ENCODE measurements around the gene ARMH4. TPM values are rescaled to one million over a fixed set of nuclear protein-coding genes. Genes with fewer than 3 reads are reported as not detected.

Gene ARMH4
- total RNA-seq, 4 donors from 2014 or later, result 2.3 to 4.6 (median 4.0) TPM

- ATAC-seq (ENCODE audit: low FRiP score) (no peak), DNase-seq (ENCODE audit: low spot score) (no peak)
- TF ChIP-seq, protein P1, sequence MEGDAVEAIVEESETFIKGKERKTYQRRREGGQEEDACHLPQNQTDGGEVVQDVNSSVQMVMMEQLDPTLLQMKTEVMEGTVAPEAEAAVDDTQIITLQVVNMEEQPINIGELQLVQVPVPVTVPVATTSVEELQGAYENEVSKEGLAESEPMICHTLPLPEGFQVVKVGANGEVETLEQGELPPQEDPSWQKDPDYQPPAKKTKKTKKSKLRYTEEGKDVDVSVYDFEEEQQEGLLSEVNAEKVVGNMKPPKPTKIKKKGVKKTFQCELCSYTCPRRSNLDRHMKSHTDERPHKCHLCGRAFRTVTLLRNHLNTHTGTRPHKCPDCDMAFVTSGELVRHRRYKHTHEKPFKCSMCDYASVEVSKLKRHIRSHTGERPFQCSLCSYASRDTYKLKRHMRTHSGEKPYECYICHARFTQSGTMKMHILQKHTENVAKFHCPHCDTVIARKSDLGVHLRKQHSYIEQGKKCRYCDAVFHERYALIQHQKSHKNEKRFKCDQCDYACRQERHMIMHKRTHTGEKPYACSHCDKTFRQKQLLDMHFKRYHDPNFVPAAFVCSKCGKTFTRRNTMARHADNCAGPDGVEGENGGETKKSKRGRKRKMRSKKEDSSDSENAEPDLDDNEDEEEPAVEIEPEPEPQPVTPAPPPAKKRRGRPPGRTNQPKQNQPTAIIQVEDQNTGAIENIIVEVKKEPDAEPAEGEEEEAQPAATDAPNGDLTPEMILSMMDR (IDR thresholded peaks at IDR 0.05), result no peak
These were observed 165.0 kb downstream of the ARMH4 start for GRCh38 chr14:57987051-57987450.

GRCh38 chr14:57982804-57983634, 169.0 kb downstream of the ARMH4 start:
- ATAC-seq (ENCODE audit: low FRiP score) (no peak), DNase-seq (ENCODE audit: low spot score) (no peak)
- TF ChIP-seq, protein P1 (IDR thresholded peaks at IDR 0.05), result no peak

- DNase-seq (ENCODE audit: low spot score) (no peak), ATAC-seq (ENCODE audit: low FRiP score) (no peak)
- TF ChIP-seq, protein P1 (IDR thresholded peaks at IDR 0.05), result no peak
These were observed 170.0 kb downstream of the ARMH4 start for GRCh38 chr14:57981817-57982560.

GRCh38 chr14:57979376-57980048, 172.5 kb downstream of the ARMH4 start:
- DNase-seq (ENCODE audit: low spot score) (no peak), ATAC-seq (ENCODE audit: low FRiP score) (no peak)
- TF ChIP-seq, protein P1 (IDR thresholded peaks at IDR 0.05), result no peak

DNA sequence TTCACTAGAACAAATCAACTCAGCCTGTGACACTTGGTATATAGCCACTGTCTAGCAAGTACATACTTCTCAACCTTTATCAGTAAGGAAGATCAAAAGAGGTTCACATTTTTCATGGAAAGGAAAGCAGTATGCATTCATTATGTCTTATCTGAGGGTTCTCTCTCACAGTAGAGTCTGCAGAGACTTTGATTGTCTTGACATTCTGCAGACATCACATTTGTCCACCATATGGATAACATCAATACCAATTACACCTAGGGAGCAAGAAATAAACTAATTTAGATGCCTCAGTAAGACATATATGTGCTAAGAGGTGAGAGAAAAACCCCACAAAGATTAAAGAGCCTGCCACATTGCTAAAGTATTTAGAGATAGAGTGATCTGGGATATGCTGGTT, 175.3 kb downstream of the ARMH4 start:
- TF ChIP-seq, protein P1 (IDR thresholded peaks at IDR 0.05), result no peak
- no peak for ATAC-seq (ENCODE audit: low FRiP score)
- no peak for DNase-seq (ENCODE audit: low spot score)

GRCh38 chr14:57974896-57975295, 177.1 kb downstream of the ARMH4 start:
- TF ChIP-seq, protein P1 (IDR thresholded peaks at IDR 0.05), result no peak
- DNase-seq (ENCODE audit: low spot score), result no peak
- ATAC-seq (ENCODE audit: low FRiP score), result no peak
